Left lung (tissue), 10 donors: ENCODE measurements around the gene ZNF678. TPM values are rescaled to one million over a fixed set of nuclear protein-coding genes. Genes with fewer than 3 reads are reported as not detected.
A peak's percentile ranks its signal among the peaks of the same experiment; 100 is the strongest.

Experiments used
- ATAC-seq: fragments of 200-7000 bp; cut with Tn5 transposase; one replicate; pipeline ENCODE4 v1.9.1; 2020; ENCODE audit warnings: moderate library complexity
- DNase-seq, 4 donors: peaks; one replicate each; pipeline ENCODE4 v3.0.0-alpha.2; 2013 to 2020
- H3K27ac ChIP-seq, 2 donors: fragments of 200-600 bp; sonication (generic) in 1 of 2; one replicate each; pipeline versions ENCODE4 v1.5.0 to v1.8.0; 2020 to 2021
- H3K27me3 ChIP-seq, 2 donors: fragments of 200-600 bp; sonication (generic) in 1 of 2; one replicate each; pipeline versions ENCODE4 v1.5.0 to v1.8.0; 2020 to 2021
- H3K36me3 ChIP-seq, 2 donors: fragments of 200-600 bp; sonication (generic) in 1 of 2; one replicate each; pipeline versions ENCODE4 v1.5.0 to v1.8.0; 2020 to 2021
- H3K4me1 ChIP-seq, 2 donors: fragments of 200-600 bp; one replicate each; pipeline ENCODE4 v1.8.0; 2021
- H3K4me3 ChIP-seq, 2 donors: fragments of 200-600 bp; sonication (generic) in 1 of 2; one replicate each; pipeline versions ENCODE4 v1.5.0 to v1.8.0; 2020 to 2021; ENCODE audit warnings: mild to moderate bottlenecking in 1 of 2
- H3K9me3 ChIP-seq, 2 donors: fragments of 200-600 bp; sonication (generic) in 1 of 2; one replicate each; pipeline versions ENCODE4 v1.5.0 to v1.8.0; 2020 to 2021
- CTCF ChIP-seq, 2 donors: fragments of 200-600 bp; sonication (generic) in 1 of 2; IDR thresholded peaks; one replicate each; pipeline versions ENCODE4 v1.5.0 to v1.8.0; 2021; ENCODE audit warnings: antibody characterized with exemption in 2 of 2
- intact Hi-C, 2 donors: fragments of 100-400 bp; cut with DNase I; formaldehyde crosslinking; loops; one replicate each; pipeline versions ENCODE4 v1.11.2 to v1.14.2; 2022
- polyA plus RNA-seq, 6 donors: library from polyadenylated mRNA; unstranded; fragments of 120-200 nt; gene quantifications; one replicate each; pipeline ENCODE4 v1.2.1, GENCODE V29; 2013; ENCODE audit not compliant: insufficient read length in 6 of 6
- total RNA-seq, 2 donors: library from RNA; stranded (reverse); fragmentation: NEBNext Ultra II Directional; extraction: Animal tissue kit (Norgen Biotek cat#: 25700); gene quantifications; one replicate each; pipeline ENCODE4 v1.2.1, GENCODE V29; 2021
- donor health status: DM: no; HTN: yes; CAD: no.
- donor health status: DM: no; HTN: no; CAD: no.

The ZNF678 gene
- total and polyA plus RNA-seq, 8 donors, result 7.3 to 19.5 (median 16.6) TPM

DNA sequence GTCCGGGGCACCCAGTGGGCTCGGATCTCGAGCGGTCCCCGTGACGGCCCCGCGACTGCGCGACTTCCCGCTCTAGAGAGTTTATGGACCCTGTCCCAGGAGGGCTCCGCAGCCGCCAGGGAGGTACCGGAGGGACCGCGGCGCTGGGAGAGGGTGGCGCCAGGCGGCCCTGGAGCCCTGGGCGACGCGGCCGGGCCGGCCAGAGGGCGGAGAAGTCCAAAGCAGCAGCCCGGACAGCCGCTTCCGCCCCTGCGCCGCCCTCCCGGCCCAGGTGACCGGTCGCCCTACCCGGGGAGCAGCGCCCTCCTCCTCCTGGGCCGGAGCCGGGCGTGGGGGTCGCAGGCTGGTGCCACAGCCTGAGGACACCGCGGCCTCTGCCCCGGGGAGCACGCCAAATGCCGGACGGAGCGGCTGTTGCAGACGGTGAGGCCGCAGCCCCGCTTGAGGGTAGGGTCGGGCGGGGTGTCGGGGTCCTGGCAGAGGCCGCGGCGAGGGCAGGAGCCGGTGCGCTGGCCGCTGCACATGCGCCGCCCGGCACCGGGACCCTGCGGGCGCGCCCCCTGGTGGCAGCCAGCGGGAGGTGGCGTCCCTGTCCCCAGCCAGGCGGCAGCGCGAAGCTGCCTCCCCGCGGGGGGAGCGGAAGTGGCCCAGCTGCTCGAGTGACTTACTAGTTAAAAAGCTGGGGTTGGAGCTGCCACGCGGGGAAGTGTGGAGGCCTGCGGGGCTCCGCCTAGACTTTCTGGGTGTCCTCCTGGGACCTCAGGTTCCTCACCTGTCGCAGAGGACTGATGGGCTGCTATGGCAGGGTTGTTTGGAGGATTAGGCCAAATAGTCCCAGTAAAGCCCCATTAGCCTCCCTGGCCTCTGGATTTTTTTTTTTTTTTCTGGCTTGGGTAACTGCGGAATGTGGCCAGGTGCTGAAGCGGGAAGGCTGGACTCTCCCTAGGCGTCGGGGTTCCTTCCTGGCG lies 20.9 kb upstream of the ZNF678 start:
- Histone ChIP-seq H3K4me3 (peak overlapping the region; percentile 62 to 82), H3K27ac (peak overlapping the region; percentile 67 to 68), H3K27me3 (peaks cover 0 to 12% of the 10 kb centered on the region in 2 donors), H3K4me1 (peaks cover 0 to 16% of the 10 kb centered on the region in 2 donors), H3K9me3 (peaks cover 0 to 4% of the 10 kb centered on the region in 2 donors), H3K36me3 (no peaks in the 10 kb centered on the region)
- peak; percentile 99 for TF ChIP-seq CTCF (IDR thresholded peaks at IDR 0.05)
- intact Hi-C loops, result no loop called here
- ATAC-seq (peak; percentile 98), DNase-seq (peak; percentile 88 to 98 (median 92))

- TF ChIP-seq CTCF (IDR thresholded peaks at IDR 0.05), result no peak
- no peak overlapping the region for H3K27ac ChIP-seq
- H3K4me3 ChIP-seq, result no peak overlapping the region
- no peaks in the 10 kb centered on the region for H3K36me3 ChIP-seq
- peaks cover 0 to 16% of the 10 kb centered on the region in 2 donors for H3K4me1 ChIP-seq
- DNase-seq, result peak in 1 of 4 donors; percentile 49
- no peaks in the 10 kb centered on the region for H3K9me3 ChIP-seq
- H3K27me3 ChIP-seq, result peaks cover 0 to 12% of the 10 kb centered on the region in 2 donors
- intact Hi-C loops, result no loop called here
- ATAC-seq, result no peak
Observed at GRCh38 chr1:227543283-227544066, 19.9 kb upstream of the ZNF678 start.

GRCh38 chr1:227544067-227545050 lies 19.0 kb upstream of the ZNF678 start:
- peaks cover 0 to 12% of the 10 kb centered on the region in 2 donors for H3K27me3 ChIP-seq
- H3K36me3 ChIP-seq, result no peaks in the 10 kb centered on the region
- H3K9me3 ChIP-seq, result no peaks in the 10 kb centered on the region
- DNase-seq (peak in 1 of 4 donors; percentile 58), ATAC-seq (no peak)
- no peak for TF ChIP-seq CTCF (IDR thresholded peaks at IDR 0.05)
- intact Hi-C loops, result no loop called here
- peaks cover 0 to 16% of the 10 kb centered on the region in 2 donors for H3K4me1 ChIP-seq
- H3K27ac ChIP-seq, result no peak overlapping the region
- H3K4me3 ChIP-seq, result no peak overlapping the region

- intact Hi-C loops, result no loop called here
- Histone ChIP-seq H3K27ac (no peak overlapping the region), H3K9me3 (no peaks in the 10 kb centered on the region), H3K36me3 (no peaks in the 10 kb centered on the region), H3K4me3 (no peak overlapping the region), H3K4me1 (peaks cover 0 to 16% of the 10 kb centered on the region in 2 donors), H3K27me3 (peaks cover 0 to 12% of the 10 kb centered on the region in 2 donors)
- no peak for TF ChIP-seq CTCF (IDR thresholded peaks at IDR 0.05)
- ATAC-seq (no peak), DNase-seq (no peak)
Observed at GRCh38 chr1:227545361-227545760, 18.0 kb upstream of the ZNF678 start.
